Transverse colon (tissue), 3 donors: ENCODE results near the gene LEMD1.
"Not testable (repeated sequence)": the region's sequence is repeated elsewhere in the genome, so short reads cannot be mapped to it uniquely, and the experiment has no call there.

Experiments used
- POLR2A ChIP-seq: fragments of 450-650 bp; IDR thresholded peaks from one replicate; pipeline ENCODE4 v1.6.1; 2016; ENCODE audit warnings: antibody characterized with exemption, mild to moderate bottlenecking, moderate library complexity
- POLR2AphosphoS5 ChIP-seq, 3 donors: sonication (generic); formaldehyde crosslinking; IDR thresholded peaks; one replicate each; pipeline ENCODE4 v1.6.1; 2016; ENCODE audit warnings: antibody characterized with exemption in 3 of 3

DNA sequence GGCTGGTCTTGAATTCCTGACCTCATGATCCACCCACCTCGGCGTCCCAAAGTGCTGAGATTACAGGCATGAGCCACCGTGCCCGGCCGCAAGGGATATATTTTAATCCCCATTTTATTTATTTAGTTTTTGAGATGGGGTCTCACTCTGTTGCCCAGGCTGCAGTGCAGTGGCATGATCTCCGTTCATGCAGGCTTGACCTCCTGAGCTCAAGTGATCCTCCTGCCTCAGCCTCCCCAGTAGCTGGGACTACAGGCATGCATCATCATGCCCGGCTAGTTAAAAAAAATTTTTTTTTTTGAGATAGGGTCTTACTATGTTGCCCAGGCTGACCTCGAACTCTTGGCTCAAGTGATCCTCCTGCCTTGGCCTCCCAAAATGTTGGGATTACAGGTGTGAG is 56.8 kb downstream of the LEMD1 start:
- not testable (repeated sequence) for TF ChIP-seq POLR2A; POLR2AphosphoS5 (IDR thresholded peaks at IDR 0.05)
